HepG2 (cell line): ENCODE results near the gene UBAP1L. TPM values are rescaled to one million over a fixed set of nuclear protein-coding genes. Genes with fewer than 3 reads are reported as not detected.

Experiments
- AGO2 ChIP-seq: fragments of 200-400 bp; formaldehyde crosslinking; optimal IDR thresholded peaks from 2 replicates; pipeline ENCODE3; 2017; ENCODE audit warnings: mild to moderate bottlenecking, low read depth, low read length, moderate library complexity
- AKAP8 ChIP-seq: sonication (generic); formaldehyde crosslinking; IDR thresholded peaks from 2 replicates; pipeline ENCODE4 v1.5.1; 2020; ENCODE audit warnings: mild to moderate bottlenecking, missing genetic modification reagents
- ATF1 ChIP-seq: IDR thresholded peaks from 2 replicates; pipeline ENCODE4 v1.6.1; 2016; ENCODE audit warnings: mild to moderate bottlenecking, control low read depth
- MED13 ChIP-seq: sonication (generic); formaldehyde crosslinking; IDR thresholded peaks from 2 replicates; pipeline ENCODE4 v1.5.0; 2020; ENCODE audit warnings: missing genetic modification reagents
- MEIS1 ChIP-seq: sonication (generic); formaldehyde crosslinking; IDR thresholded peaks from 2 replicates; pipeline ENCODE4 v1.9.0; 2021; ENCODE audit warnings: mild to moderate bottlenecking, missing genetic modification reagents, moderate library complexity, borderline replicate concordance
- MXI1 ChIP-seq: IDR thresholded peaks from 3 replicates; pipeline ENCODE4 v1.6.1; 2012; ENCODE audit warnings: low read depth, low read length, inconsistent platforms, borderline replicate concordance
- POLR2A ChIP-seq, 2 experiments: IDR thresholded peaks; 2 replicates each; pipeline ENCODE4 v1.6.1; 2011; ENCODE audit warnings: low read depth in 2 of 2, low read length in 2 of 2, mild to moderate bottlenecking in 1 of 2, moderate library complexity in 1 of 2; ENCODE audit not compliant: insufficient read depth in 1 of 2
- ZKSCAN8 ChIP-seq: IDR thresholded peaks from 2 replicates; pipeline ENCODE4 v1.6.1; 2016; ENCODE audit warnings: borderline replicate concordance, missing genetic modification reagents, missing compliant biosample characterization
- ZNF136 ChIP-seq: sonication (generic); formaldehyde crosslinking; IDR thresholded peaks from 2 replicates; pipeline ENCODE4 v1.8.1; 2022; ENCODE audit warnings: low read depth, mild to moderate bottlenecking, moderate library complexity, missing genetic modification reagents
- ZSCAN30 ChIP-seq: sonication (generic); formaldehyde crosslinking; IDR thresholded peaks from 2 replicates; pipeline ENCODE4 v1.5.0; 2020; ENCODE audit warnings: mild to moderate bottlenecking, missing genetic modification reagents
- polyA plus RNA-seq, 8 experiments: library from polyadenylated mRNA; depleted of rRNA in 3 of 8; stranded (reverse) in 7 of 8; unstranded in 1 of 8; fragments of >200 nt; fragmentation: Illumina TruSeq in 4 of 8; extraction: Trizol in 4 of 8; gene quantifications; 2 replicates each; pipeline versions ENCODE4 v1.2.1 to v1.2.3, GENCODE V29; 2011 to 2016; ENCODE audit warnings: low read depth in 4 of 8, missing spikeins in 1 of 8, mixed read lengths in 1 of 8; ENCODE audit not compliant: insufficient read depth in 1 of 8
- total RNA-seq, 5 experiments: library from RNA; depleted of rRNA; stranded (reverse); fragments of >200 nt; fragmentation: Illumina TruSeq; extraction: Trizol; gene quantifications; 2 replicates each; pipeline ENCODE4 v1.2.3, GENCODE V29; 2016; ENCODE audit warnings: low read depth in 1 of 5
- TF ChIP-seq, protein P1 (sequence below): sonication (generic); formaldehyde crosslinking; IDR thresholded peaks from 2 replicates; pipeline ENCODE4 v1.4.0; 2020; ENCODE audit warnings: mild to moderate bottlenecking, missing genetic modification reagents
- TF ChIP-seq, protein P2 (sequence below): IDR thresholded peaks from 2 replicates; pipeline ENCODE4 v1.6.1; 2016; ENCODE audit warnings: low read depth, control low read depth
- TF ChIP-seq, protein P3 (sequence below): IDR thresholded peaks from 2 replicates; pipeline ENCODE4 v1.6.1; 2016; ENCODE audit warnings: missing compliant biosample characterization, missing genetic modification reagents, borderline replicate concordance
- TF ChIP-seq, protein P4 (sequence below): sonication (generic); formaldehyde crosslinking; IDR thresholded peaks from 2 replicates; pipeline ENCODE4 v1.4.0; 2020; ENCODE audit warnings: missing genetic modification reagents, borderline replicate concordance
- TF ChIP-seq, protein P5 (sequence below): sonication (generic); formaldehyde crosslinking; IDR thresholded peaks from 2 replicates; pipeline ENCODE4 v1.8.0; 2022; ENCODE audit warnings: mild to moderate bottlenecking, missing genetic modification reagents, moderate library complexity
- TF ChIP-seq, protein P6 (sequence below): IDR thresholded peaks from 2 replicates; pipeline ENCODE4 v1.6.1; 2016; ENCODE audit warnings: low read depth
- TF ChIP-seq, protein P7 (sequence below): conservative IDR thresholded peaks from 2 replicates; pipeline ENCODE4 v1.6.1; 2018; ENCODE audit warnings: missing genetic modification reagents

Gene UBAP1L
- total and polyA plus RNA-seq, 2 of the 13 experiments (the other 11 are each of a cell fraction or from before 2014, with no cell fraction given), result 0.86 to 1.4 TPM

DNA sequence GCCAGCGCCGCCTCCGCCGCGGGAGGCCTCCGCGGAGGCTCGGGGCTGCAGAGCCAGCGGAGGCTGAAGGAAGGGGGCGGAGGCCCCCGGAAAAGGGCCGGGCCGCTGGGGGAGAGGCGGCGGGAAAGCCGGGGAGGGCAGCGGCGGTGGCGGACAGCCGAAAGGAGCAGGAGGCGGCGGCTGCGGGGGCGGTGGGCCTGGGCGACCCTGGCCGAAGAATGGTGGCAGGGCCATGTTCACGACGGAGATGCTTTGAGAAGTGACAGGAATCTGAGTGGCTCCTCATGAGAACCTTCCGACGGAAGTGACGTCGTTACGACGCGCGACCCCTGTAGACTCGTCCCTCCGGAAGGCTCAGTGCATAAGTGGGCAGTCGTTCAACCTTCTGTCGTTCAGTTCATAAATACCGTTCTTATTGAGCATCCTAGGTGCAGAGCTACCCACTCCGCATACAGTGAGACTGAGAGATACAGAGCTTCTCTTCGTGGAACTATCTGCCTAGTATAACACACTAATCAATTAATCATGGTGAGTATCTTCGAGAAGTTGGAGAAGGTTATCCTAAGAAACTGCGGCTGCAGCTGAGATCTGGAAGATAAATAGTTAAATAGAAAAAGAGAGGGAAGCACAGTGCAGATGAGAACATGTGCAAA, 18.7 kb upstream of the UBAP1L start, which contains the start of gene PDCD7 (continued):
- peak; percentile 14 for TF ChIP-seq AGO2
- peak; percentile 76; the same call in 2 of the 3 replicates for TF ChIP-seq MXI1
- TF ChIP-seq, protein P1, sequence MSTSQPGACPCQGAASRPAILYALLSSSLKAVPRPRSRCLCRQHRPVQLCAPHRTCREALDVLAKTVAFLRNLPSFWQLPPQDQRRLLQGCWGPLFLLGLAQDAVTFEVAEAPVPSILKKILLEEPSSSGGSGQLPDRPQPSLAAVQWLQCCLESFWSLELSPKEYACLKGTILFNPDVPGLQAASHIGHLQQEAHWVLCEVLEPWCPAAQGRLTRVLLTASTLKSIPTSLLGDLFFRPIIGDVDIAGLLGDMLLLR, result no peak; the same call in 1 of the 2 replicates
- no peak for TF ChIP-seq ZNF136 (CRISPR knock-in tag)
- no peak for TF ChIP-seq AKAP8 (CRISPR knock-in tag)
- TF ChIP-seq ATF1 (CRISPR knock-in tag), result peak; percentile 96
- 0 out of 2 replicates have a peak, but pooled peaks have one; percentile 66 for TF ChIP-seq MEIS1 (CRISPR knock-in tag)
- TF ChIP-seq MED13, result no peak
- TF ChIP-seq, protein P2, sequence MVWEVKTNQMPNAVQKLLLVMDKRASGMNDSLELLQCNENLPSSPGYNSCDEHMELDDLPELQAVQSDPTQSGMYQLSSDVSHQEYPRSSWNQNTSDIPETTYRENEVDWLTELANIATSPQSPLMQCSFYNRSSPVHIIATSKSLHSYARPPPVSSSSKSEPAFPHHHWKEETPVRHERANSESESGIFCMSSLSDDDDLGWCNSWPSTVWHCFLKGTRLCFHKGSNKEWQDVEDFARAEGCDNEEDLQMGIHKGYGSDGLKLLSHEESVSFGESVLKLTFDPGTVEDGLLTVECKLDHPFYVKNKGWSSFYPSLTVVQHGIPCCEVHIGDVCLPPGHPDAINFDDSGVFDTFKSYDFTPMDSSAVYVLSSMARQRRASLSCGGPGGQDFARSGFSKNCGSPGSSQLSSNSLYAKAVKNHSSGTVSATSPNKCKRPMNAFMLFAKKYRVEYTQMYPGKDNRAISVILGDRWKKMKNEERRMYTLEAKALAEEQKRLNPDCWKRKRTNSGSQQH, result 0 out of 2 replicates have a peak, but pooled peaks have one; percentile 48
- TF ChIP-seq, protein P3, sequence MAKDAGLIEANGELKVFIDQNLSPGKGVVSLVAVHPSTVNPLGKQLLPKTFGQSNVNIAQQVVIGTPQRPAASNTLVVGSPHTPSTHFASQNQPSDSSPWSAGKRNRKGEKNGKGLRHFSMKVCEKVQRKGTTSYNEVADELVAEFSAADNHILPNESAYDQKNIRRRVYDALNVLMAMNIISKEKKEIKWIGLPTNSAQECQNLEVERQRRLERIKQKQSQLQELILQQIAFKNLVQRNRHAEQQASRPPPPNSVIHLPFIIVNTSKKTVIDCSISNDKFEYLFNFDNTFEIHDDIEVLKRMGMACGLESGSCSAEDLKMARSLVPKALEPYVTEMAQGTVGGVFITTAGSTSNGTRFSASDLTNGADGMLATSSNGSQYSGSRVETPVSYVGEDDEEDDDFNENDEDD (CRISPR knock-in tag), result peak; percentile 35; the same call in 1 of the 2 replicates
- TF ChIP-seq, protein P4, sequence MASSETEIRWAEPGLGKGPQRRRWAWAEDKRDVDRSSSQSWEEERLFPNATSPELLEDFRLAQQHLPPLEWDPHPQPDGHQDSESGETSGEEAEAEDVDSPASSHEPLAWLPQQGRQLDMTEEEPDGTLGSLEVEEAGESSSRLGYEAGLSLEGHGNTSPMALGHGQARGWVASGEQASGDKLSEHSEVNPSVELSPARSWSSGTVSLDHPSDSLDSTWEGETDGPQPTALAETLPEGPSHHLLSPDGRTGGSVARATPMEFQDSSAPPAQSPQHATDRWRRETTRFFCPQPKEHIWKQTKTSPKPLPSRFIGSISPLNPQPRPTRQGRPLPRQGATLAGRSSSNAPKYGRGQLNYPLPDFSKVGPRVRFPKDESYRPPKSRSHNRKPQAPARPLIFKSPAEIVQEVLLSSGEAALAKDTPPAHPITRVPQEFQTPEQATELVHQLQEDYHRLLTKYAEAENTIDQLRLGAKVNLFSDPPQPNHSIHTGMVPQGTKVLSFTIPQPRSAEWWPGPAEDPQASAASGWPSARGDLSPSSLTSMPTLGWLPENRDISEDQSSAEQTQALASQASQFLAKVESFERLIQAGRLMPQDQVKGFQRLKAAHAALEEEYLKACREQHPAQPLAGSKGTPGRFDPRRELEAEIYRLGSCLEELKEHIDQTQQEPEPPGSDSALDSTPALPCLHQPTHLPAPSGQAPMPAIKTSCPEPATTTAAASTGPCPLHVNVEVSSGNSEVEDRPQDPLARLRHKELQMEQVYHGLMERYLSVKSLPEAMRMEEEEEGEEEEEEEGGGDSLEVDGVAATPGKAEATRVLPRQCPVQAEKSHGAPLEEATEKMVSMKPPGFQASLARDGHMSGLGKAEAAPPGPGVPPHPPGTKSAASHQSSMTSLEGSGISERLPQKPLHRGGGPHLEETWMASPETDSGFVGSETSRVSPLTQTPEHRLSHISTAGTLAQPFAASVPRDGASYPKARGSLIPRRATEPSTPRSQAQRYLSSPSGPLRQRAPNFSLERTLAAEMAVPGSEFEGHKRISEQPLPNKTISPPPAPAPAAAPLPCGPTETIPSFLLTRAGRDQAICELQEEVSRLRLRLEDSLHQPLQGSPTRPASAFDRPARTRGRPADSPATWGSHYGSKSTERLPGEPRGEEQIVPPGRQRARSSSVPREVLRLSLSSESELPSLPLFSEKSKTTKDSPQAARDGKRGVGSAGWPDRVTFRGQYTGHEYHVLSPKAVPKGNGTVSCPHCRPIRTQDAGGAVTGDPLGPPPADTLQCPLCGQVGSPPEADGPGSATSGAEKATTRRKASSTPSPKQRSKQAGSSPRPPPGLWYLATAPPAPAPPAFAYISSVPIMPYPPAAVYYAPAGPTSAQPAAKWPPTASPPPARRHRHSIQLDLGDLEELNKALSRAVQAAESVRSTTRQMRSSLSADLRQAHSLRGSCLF (CRISPR knock-in tag), result no peak
- TF ChIP-seq, protein P5, sequence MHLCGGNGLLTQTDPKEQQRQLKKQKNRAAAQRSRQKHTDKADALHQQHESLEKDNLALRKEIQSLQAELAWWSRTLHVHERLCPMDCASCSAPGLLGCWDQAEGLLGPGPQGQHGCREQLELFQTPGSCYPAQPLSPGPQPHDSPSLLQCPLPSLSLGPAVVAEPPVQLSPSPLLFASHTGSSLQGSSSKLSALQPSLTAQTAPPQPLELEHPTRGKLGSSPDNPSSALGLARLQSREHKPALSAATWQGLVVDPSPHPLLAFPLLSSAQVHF (CRISPR knock-in tag), result no peak
- peak; percentile 50; the same call in 1 of the 2 replicates for TF ChIP-seq ZKSCAN8 (CRISPR knock-in tag)
- TF ChIP-seq, protein P6, sequence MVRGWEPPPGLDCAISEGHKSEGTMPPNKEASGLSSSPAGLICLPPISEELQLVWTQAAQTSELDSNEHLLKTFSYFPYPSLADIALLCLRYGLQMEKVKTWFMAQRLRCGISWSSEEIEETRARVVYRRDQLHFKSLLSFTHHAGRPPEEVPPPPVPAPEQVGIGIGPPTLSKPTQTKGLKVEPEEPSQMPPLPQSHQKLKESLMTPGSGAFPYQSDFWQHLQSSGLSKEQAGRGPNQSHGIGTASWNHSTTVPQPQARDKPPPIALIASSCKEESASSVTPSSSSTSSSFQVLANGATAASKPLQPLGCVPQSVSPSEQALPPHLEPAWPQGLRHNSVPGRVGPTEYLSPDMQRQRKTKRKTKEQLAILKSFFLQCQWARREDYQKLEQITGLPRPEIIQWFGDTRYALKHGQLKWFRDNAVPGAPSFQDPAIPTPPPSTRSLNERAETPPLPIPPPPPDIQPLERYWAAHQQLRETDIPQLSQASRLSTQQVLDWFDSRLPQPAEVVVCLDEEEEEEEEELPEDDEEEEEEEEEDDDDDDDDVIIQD (CRISPR knock-in tag), result no peak
- TF ChIP-seq POLR2A (IDR thresholded peaks at IDR 0.05; ENCODE audit: insufficient read depth in 1 of 2, low read depth in 2 of 2, low read length in 2 of 2), result peak; percentile 93 to 97
- no peak for TF ChIP-seq ZSCAN30 (CRISPR knock-in tag)
- TF ChIP-seq, protein P7, sequence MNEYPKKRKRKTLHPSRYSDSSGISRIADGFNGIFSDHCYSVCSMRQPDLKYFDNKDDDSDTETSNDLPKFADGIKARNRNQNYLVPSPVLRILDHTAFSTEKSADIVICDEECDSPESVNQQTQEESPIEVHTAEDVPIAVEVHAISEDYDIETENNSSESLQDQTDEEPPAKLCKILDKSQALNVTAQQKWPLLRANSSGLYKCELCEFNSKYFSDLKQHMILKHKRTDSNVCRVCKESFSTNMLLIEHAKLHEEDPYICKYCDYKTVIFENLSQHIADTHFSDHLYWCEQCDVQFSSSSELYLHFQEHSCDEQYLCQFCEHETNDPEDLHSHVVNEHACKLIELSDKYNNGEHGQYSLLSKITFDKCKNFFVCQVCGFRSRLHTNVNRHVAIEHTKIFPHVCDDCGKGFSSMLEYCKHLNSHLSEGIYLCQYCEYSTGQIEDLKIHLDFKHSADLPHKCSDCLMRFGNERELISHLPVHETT (CRISPR knock-in tag), result no peak
